Upper lobe of left lung (tissue), 4 donors: ENCODE data around the gene MYO9B.

Experiments
- CTCF ChIP-seq, 6 experiments: fragments of 450-650 bp in 4 of 6; fragments of 200-600 bp in 2 of 6; sonication (generic) in 2 of 6; IDR thresholded peaks; one replicate each; pipeline ENCODE4 v1.5.1; 2016 to 2019; ENCODE audit warnings: antibody characterized with exemption in 6 of 6
- EP300 ChIP-seq, 4 donors: sonication (generic); formaldehyde crosslinking; IDR thresholded peaks; one replicate each; pipeline ENCODE4 v1.5.1; 2017; ENCODE audit warnings: antibody characterized with exemption in 4 of 4, control low read depth in 2 of 4
- POLR2A ChIP-seq, 4 donors: fragments of 450-650 bp; IDR thresholded peaks; one replicate each; pipeline ENCODE4 v1.5.1; 2016 to 2017; ENCODE audit warnings: antibody characterized with exemption in 4 of 4, mild to moderate bottlenecking in 2 of 4
- POLR2AphosphoS5 ChIP-seq, 2 donors: sonication (generic); formaldehyde crosslinking; IDR thresholded peaks; one replicate each; pipeline ENCODE4 v1.5.1; 2017; ENCODE audit warnings: antibody characterized with exemption in 2 of 2

GRCh38 chr19:17105556-17105955 lies 30.0 kb downstream of the MYO9B start:
- no peak for TF ChIP-seq POLR2AphosphoS5 (IDR thresholded peaks at IDR 0.05)
- TF ChIP-seq CTCF (IDR thresholded peaks at IDR 0.05): no peak
- TF ChIP-seq EP300 (IDR thresholded peaks at IDR 0.05): no peak
- TF ChIP-seq POLR2A (IDR thresholded peaks at IDR 0.05): no peak
